GM12892 (cell line): ENCODE results near the gene C17orf75.

Source experiments
- POLR2A ChIP-seq: IDR thresholded peaks from 2 replicates; pipeline ENCODE4 v1.6.1; 2011; ENCODE audit warnings: low read depth, low read length, control low read depth
- POLR2AphosphoS5 ChIP-seq: IDR thresholded peaks from 2 replicates; pipeline ENCODE4 v1.6.1; 2011; ENCODE audit warnings: low read depth, low read length, control low read depth
- TAF1 ChIP-seq: IDR thresholded peaks from 2 replicates; pipeline ENCODE4 v1.6.1; 2011; ENCODE audit warnings: low read depth, mild to moderate bottlenecking, control low read depth, low read length, borderline replicate concordance

DNA sequence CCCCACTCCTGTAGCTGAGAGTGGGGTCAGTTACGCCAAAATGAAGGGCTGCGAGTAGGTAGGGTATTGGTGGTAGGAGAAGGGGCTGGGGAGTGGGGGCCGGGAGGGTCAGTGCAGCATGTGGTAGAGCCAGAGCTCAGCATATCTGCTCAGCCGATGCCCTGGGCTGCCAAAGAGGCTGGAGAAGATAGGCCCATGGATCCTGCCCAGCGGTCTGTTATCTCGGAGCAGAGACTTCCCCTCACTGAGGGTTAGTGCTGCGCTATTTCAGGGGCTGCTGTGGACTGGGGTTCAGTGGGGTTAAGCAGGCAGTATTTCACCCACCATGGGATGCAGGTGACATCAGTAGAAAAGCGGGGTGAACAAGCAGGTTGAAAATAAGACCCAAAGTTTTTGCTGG lies 56.7 kb downstream of the C17orf75 start:
- no peak for TF ChIP-seq POLR2A
- TF ChIP-seq TAF1 = no peak
- TF ChIP-seq POLR2AphosphoS5 = no peak
